Neural progenitor cell (in vitro differentiated cells): ENCODE data around the gene MIS18A.

Source experiments
- EZH2 ChIP-seq: fragments of 200-600 bp; sonication (generic); IDR thresholded peaks from 2 replicates; pipeline ENCODE4 v1.6.1; 2017; ENCODE audit warnings: antibody characterized with exemption, mild to moderate bottlenecking, moderate library complexity
- EZH2phosphoT487 ChIP-seq: fragments of 200-600 bp; sonication (generic); IDR thresholded peaks from 2 replicates; pipeline ENCODE4 v1.6.1; 2017; ENCODE audit warnings: antibody characterized with exemption
- TF ChIP-seq, protein P1 (sequence below): fragments of 200-600 bp; sonication (generic); IDR thresholded peaks from 2 replicates; pipeline ENCODE4 v1.5.1; 2017; ENCODE audit warnings: antibody characterized with exemption, mild to moderate bottlenecking

DNA sequence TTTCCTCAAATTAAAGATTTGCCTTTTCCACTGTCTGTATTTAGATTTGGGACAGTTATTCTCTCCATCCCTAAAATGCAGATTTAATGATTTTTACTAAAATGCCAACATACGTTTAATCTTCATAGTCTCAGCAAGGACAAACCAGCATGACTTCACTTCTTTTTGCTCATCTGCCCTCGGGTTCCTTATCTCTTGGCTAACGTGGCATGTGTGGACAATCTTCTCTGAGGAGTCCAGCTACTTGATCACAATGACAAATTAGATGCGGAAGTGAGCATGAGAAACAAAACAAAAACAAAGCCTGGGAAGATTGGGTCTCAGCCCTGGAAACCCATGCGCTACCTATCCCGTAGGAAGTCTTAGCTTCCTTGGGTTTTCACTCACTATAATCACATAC is 20.8 kb upstream of the MIS18A start:
- TF ChIP-seq, protein P1, sequence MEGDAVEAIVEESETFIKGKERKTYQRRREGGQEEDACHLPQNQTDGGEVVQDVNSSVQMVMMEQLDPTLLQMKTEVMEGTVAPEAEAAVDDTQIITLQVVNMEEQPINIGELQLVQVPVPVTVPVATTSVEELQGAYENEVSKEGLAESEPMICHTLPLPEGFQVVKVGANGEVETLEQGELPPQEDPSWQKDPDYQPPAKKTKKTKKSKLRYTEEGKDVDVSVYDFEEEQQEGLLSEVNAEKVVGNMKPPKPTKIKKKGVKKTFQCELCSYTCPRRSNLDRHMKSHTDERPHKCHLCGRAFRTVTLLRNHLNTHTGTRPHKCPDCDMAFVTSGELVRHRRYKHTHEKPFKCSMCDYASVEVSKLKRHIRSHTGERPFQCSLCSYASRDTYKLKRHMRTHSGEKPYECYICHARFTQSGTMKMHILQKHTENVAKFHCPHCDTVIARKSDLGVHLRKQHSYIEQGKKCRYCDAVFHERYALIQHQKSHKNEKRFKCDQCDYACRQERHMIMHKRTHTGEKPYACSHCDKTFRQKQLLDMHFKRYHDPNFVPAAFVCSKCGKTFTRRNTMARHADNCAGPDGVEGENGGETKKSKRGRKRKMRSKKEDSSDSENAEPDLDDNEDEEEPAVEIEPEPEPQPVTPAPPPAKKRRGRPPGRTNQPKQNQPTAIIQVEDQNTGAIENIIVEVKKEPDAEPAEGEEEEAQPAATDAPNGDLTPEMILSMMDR, result no peak
- TF ChIP-seq EZH2phosphoT487, result no peak
- no peak for TF ChIP-seq EZH2
